Retinal pigment epithelial cell (primary cell): ENCODE measurements around the gene SIGLEC5.

Source experiments
- DNase-seq: peaks from one replicate; pipeline ENCODE4 v3.0.0-alpha.2; 2010; ENCODE audit warnings: low read depth
- H3K4me3 ChIP-seq: 2 replicates; pipeline ENCODE4 v1.5.1; 2011; ENCODE audit warnings: mild to moderate bottlenecking, low read length, control low read depth, moderate library complexity
- TF ChIP-seq, protein P1 (sequence below): conservative IDR thresholded peaks from 2 replicates; pipeline ENCODE4 v1.5.1; 2011; ENCODE audit warnings: low read depth, low read length, control low read depth, inconsistent platforms

SIGLEC5 gene

DNA sequence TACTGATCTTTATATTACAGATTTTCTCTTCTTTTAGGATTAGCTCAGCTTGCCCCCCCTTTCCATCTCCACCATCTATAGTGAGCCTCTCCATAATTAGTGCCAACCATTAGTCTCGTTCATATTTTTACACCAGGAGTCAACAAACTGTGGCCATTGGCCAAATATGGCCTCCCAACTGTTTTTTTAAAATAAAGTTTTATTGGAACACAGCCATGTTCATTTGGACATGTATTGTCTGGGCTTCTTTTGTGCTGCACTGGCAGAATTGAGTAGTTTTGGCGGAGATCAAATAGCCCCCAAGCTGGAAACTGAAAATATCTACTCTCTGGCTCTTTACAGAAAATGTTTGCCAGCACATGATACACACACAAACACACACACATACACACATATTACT lies 40.7 kb downstream of the SIGLEC5 start:
- TF ChIP-seq, protein P1, sequence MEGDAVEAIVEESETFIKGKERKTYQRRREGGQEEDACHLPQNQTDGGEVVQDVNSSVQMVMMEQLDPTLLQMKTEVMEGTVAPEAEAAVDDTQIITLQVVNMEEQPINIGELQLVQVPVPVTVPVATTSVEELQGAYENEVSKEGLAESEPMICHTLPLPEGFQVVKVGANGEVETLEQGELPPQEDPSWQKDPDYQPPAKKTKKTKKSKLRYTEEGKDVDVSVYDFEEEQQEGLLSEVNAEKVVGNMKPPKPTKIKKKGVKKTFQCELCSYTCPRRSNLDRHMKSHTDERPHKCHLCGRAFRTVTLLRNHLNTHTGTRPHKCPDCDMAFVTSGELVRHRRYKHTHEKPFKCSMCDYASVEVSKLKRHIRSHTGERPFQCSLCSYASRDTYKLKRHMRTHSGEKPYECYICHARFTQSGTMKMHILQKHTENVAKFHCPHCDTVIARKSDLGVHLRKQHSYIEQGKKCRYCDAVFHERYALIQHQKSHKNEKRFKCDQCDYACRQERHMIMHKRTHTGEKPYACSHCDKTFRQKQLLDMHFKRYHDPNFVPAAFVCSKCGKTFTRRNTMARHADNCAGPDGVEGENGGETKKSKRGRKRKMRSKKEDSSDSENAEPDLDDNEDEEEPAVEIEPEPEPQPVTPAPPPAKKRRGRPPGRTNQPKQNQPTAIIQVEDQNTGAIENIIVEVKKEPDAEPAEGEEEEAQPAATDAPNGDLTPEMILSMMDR, result no peak
- no peak overlapping the region for H3K4me3 ChIP-seq
- no peak for DNase-seq

GRCh38 chr19:51587264-51588191 lies 42.7 kb downstream of the SIGLEC5 start:
- no peak overlapping the region for H3K4me3 ChIP-seq
- TF ChIP-seq, protein P1, result no peak
- DNase-seq, result no peak

DNA sequence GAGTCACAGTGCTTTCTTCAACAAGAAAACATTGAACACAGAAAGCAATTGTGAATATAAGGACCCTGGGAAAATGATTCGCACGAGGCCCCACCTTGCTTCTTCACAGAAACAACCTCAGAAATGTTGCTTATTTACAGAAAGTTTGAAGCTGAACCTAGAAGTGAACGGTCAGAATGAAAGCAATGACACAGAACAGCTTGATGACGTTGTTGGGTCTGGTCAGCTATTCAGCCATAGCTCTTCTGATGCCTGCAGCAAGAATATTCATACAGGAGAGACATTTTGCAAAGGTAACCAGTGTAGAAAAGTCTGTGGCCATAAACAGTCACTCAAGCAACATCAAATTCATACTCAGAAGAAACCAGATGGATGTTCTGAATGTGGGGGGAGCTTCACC lies 43.4 kb downstream of the SIGLEC5 start:
- DNase-seq, result no peak
- H3K4me3 ChIP-seq, result no peak overlapping the region
- TF ChIP-seq, protein P1, result no peak

- no peak for DNase-seq
- no peak overlapping the region for H3K4me3 ChIP-seq
- TF ChIP-seq, protein P1, result no peak
These were observed 44.0 kb downstream of the SIGLEC5 start for GRCh38 chr19:51586103-51586728.

GRCh38 chr19:51576850-51577249 lies 53.4 kb downstream of the SIGLEC5 start:
- no peak overlapping the region for H3K4me3 ChIP-seq
- no peak for DNase-seq
- TF ChIP-seq, protein P1, result no peak

DNA sequence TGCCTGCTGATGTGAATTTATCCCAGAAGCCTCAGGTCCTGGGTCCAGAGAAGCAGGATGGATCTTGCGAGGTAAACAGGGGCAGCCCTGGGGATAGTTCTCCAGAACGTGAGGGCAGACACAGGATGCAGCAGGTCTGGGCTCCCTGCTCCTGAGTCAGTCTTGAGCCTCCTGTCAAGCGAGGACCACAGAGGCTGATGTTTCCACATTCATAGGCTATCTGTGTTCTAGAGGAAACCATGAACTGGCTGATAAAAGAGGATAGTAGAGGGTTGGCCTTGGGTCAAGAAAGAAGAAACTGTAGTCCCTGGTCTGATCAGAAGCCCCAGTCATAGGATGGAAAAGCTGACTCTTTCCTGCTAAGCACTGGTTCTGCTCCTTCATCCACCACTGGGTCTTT lies 56.9 kb downstream of the SIGLEC5 start:
- TF ChIP-seq, protein P1, result no peak
- DNase-seq, result no peak
- no peak overlapping the region for H3K4me3 ChIP-seq
